Hepatocyte (in vitro differentiated cells): Measurements from ENCODE around the gene IRX1. TPM values are rescaled to one million over a fixed set of nuclear protein-coding genes. Genes with fewer than 3 reads are reported as not detected.

ENCODE experiments used
- DNase-seq: peaks from one replicate; pipeline ENCODE4 v3.0.0-alpha.2; 2016; ENCODE audit warnings: low spot score
- H2AFZ ChIP-seq: fragments of 200-600 bp; sonication (generic); 2 replicates; pipeline ENCODE4 v1.6.0; 2016; ENCODE audit warnings: antibody characterized with exemption, mild to moderate bottlenecking
- H3K27ac ChIP-seq: fragments of 200-600 bp; sonication (generic); 2 replicates; pipeline ENCODE4 v1.5.1; 2016; ENCODE audit warnings: mild to moderate bottlenecking
- H3K27me3 ChIP-seq: fragments of 200-600 bp; sonication (generic); 2 replicates; pipeline ENCODE4 v1.6.1; 2016
- H3K36me3 ChIP-seq: fragments of 200-600 bp; sonication (generic); replicated peaks from 2 replicates; pipeline ENCODE4 v1.5.1; 2016; ENCODE audit warnings: low read depth; ENCODE audit not compliant: insufficient read depth
- H3K4me1 ChIP-seq: fragments of 200-600 bp; sonication (generic); 2 replicates; pipeline ENCODE4 v1.5.1; 2016; ENCODE audit warnings: mild to moderate bottlenecking, moderate library complexity; ENCODE audit not compliant: insufficient read depth
- H3K4me2 ChIP-seq: fragments of 200-600 bp; sonication (generic); 2 replicates; pipeline ENCODE4 v1.6.0; 2016
- H3K4me3 ChIP-seq: fragments of 200-600 bp; sonication (generic); 2 replicates; pipeline ENCODE4 v1.5.1; 2016; ENCODE audit warnings: mild to moderate bottlenecking
- H3K79me2 ChIP-seq: fragments of 200-600 bp; sonication (generic); 2 replicates; pipeline ENCODE4 v1.6.0; 2017; ENCODE audit warnings: mild to moderate bottlenecking
- H3K9me2 ChIP-seq: fragments of 200-600 bp; sonication (generic); replicated peaks from 2 replicates; pipeline ENCODE4 v1.6.0; 2017; ENCODE audit warnings: mild to moderate bottlenecking; ENCODE audit not compliant: insufficient read depth
- H3K9me3 ChIP-seq: fragments of 200-600 bp; sonication (generic); 2 replicates; pipeline ENCODE4 v1.5.1; 2016; ENCODE audit warnings: low read depth, mild to moderate bottlenecking
- H4K20me1 ChIP-seq: fragments of 200-600 bp; sonication (generic); 2 replicates; pipeline ENCODE4 v1.6.0; 2016; ENCODE audit warnings: mild to moderate bottlenecking; ENCODE audit not compliant: insufficient read depth, poor library complexity, severe bottlenecking
- EZH2 ChIP-seq: fragments of 200-600 bp; sonication (generic); IDR thresholded peaks from 2 replicates; pipeline ENCODE4 v1.6.1; 2016; ENCODE audit warnings: antibody characterized with exemption, mild to moderate bottlenecking, borderline replicate concordance
- EZH2phosphoT487 ChIP-seq: fragments of 200-600 bp; sonication (generic); IDR thresholded peaks from one replicate; pipeline ENCODE4 v1.6.1; 2018; ENCODE audit warnings: antibody characterized with exemption, mild to moderate bottlenecking, low read depth, moderate library complexity; ENCODE audit not compliant: unreplicated experiment, severe bottlenecking
- WGBS: methylation state at CpG from one replicate; pipeline ENCODE4 v1.1.6; 2016; ENCODE audit warnings: low lambda C conversion rate; ENCODE audit errors: missing lambda C conversion rate; 5-methylcytosine and 5-hydroxymethylcytosine counted together
- polyA plus RNA-seq: library from polyadenylated mRNA; unstranded; fragments of >200 nt; fragmentation: Nextera tagmentation; extraction: Ambion mirVana; gene quantifications from 2 replicates; pipeline ENCODE4 v1.2.1, GENCODE V29; 2016
- total RNA-seq: library from RNA; depleted of rRNA; stranded (reverse); fragments of >200 nt; gene quantifications from 2 replicates; pipeline ENCODE4 v1.2.3, GENCODE V29; 2014
- TF ChIP-seq, protein P1 (sequence below): fragments of 200-600 bp; sonication (generic); IDR thresholded peaks from 2 replicates; pipeline ENCODE4 v1.5.1; 2016; ENCODE audit warnings: antibody characterized with exemption, mild to moderate bottlenecking; ENCODE audit not compliant: poor library complexity

Gene IRX1
- total and polyA plus RNA-seq, 2 experiments from 2014 or later, result 3.8 to 10.2 TPM

DNA sequence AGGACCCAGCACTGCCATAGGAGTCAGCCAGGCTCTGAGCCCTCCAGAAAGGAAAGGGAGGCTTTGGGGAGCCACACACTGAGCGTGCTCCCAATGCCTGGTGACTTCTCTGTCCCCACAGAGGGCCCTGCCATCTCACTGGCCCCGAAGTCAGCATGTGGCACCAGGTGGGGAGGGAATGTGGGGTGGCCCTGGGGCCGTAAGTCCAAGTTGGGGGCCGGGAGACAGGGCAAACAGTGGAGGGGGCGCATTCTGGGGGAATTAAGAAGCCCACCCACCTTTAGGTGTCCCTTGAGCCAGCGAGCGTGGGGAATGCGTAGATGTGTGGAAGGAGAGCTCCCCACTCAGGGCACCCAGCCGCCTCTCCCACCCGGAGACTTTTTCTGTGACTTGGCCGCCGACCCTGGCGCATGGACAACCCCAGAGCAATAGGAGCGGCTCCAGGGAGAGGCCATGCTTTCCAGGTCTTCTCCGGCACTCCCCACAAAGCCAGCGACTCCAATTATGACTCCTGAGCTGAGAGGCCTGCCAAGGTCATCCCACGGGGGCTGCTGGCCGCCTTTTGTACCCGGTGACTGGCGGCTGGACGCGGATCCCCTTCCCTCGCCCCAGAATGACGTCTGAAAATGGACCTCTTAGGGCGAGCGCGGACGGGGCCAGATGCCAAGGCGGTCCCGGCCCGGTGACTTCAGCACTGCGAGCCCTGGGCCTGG, 9.8 kb downstream of the IRX1 start:
- no peaks in the 10 kb centered on the region for H3K9me3 ChIP-seq
- no peak overlapping the region for H3K27ac ChIP-seq
- DNase-seq, result no peak
- peaks cover 90% of the 10 kb centered on the region for H3K27me3 ChIP-seq
- H3K36me3 ChIP-seq, result no peaks in the 10 kb centered on the region
- no peak overlapping the region for H3K4me3 ChIP-seq
- 75% methylated on average over 32 of the region's 32 CpGs for WGBS
- no peak overlapping the region for H3K4me2 ChIP-seq
- H3K79me2 ChIP-seq, result no peaks in the 10 kb centered on the region
- H3K9me2 ChIP-seq, result no peaks in the 10 kb centered on the region
- H4K20me1 ChIP-seq, result no peaks in the 10 kb centered on the region
- H2AFZ ChIP-seq, result no peak overlapping the region
- H3K4me1 ChIP-seq, result peaks cover 13% of the 10 kb centered on the region
- TF ChIP-seq EZH2phosphoT487, result no peak

DNA sequence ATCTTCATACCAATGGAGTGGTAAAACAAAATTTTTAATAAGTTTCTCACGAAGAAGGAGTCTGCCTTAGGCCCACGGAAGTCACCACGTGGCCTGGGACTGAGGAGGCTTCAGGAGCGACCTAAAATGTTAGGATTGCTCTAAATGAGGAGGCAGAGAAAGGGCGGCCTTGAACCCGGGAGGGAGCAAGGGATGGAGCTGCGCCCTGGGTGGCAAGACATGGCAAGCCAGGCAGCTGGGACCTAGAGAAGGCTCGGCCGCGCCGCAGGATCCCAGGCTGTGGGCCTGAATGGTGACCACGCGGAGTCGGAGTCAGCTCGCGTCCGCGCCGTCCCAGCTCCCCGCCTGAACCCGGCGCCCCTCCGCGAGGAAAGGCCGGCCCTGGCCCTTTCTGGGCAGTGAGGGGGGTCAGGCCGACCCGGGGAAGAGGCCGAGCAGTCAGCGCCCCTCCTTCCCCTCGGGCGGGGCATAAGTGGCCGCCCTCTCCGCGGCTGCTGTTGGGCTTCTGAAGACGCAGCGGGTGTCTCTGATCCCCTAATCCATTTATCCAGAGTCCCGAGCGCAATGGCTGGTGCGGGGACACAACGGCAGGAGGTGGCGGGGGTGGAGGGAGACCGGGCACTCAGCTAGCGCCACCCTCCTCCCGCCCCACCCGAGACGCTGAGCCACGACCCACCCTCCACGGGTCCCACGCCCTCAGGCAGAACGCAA, 10.6 kb downstream of the IRX1 start:
- Histone ChIP-seq H3K9me2 (no peaks in the 10 kb centered on the region), H3K27me3 (peaks cover 88% of the 10 kb centered on the region), H3K4me2 (peak overlapping the region; percentile 73), H3K36me3 (no peaks in the 10 kb centered on the region), H3K27ac (no peak overlapping the region), H4K20me1 (no peaks in the 10 kb centered on the region), H3K4me3 (no peak overlapping the region), H2AFZ (no peak overlapping the region), H3K9me3 (no peaks in the 10 kb centered on the region), H3K4me1 (peaks cover 7% of the 10 kb centered on the region), H3K79me2 (no peaks in the 10 kb centered on the region)
- no peak for DNase-seq
- WGBS, result 6% methylated on average over 43 of the region's 50 CpGs
- TF ChIP-seq, protein P1, sequence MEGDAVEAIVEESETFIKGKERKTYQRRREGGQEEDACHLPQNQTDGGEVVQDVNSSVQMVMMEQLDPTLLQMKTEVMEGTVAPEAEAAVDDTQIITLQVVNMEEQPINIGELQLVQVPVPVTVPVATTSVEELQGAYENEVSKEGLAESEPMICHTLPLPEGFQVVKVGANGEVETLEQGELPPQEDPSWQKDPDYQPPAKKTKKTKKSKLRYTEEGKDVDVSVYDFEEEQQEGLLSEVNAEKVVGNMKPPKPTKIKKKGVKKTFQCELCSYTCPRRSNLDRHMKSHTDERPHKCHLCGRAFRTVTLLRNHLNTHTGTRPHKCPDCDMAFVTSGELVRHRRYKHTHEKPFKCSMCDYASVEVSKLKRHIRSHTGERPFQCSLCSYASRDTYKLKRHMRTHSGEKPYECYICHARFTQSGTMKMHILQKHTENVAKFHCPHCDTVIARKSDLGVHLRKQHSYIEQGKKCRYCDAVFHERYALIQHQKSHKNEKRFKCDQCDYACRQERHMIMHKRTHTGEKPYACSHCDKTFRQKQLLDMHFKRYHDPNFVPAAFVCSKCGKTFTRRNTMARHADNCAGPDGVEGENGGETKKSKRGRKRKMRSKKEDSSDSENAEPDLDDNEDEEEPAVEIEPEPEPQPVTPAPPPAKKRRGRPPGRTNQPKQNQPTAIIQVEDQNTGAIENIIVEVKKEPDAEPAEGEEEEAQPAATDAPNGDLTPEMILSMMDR, result no peak
- peak; percentile 23 for TF ChIP-seq EZH2

DNA sequence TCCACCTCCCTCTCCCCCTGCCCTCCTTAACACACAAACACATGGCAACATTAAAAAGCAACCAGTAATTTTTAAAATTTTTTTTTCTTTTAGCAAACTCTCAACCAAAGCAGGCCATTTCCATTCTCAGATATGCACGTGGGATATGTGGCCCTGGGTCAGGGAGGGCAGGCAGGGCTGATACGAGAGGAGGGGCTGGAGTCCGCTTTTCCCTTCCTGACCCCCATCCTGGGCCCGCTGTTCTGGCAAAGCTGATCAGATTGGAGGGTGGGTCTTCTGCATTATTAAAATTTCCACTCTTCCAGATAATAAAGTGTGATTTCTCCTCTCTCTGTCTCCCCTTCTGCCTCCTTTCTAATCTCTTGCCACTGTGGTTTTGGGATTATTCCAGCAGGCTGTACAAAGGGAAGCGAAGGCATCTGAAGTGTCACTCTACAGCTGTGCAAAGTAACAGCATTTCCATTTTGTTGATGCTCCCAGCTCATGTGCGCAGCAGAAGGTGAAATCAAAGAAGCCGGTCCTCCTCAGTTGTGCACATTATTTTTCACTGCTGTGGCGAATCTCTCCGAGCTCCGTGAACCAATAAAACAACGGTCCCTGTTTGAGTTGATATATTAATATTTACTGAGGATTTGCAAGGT, 12.0 kb downstream of the IRX1 start:
- no peak overlapping the region for H3K4me3 ChIP-seq
- no peaks in the 10 kb centered on the region for H4K20me1 ChIP-seq
- H2AFZ ChIP-seq, result no peak overlapping the region
- H3K27ac ChIP-seq, result no peak overlapping the region
- no peaks in the 10 kb centered on the region for H3K9me3 ChIP-seq
- DNase-seq, result no peak
- H3K36me3 ChIP-seq, result no peaks in the 10 kb centered on the region
- H3K4me2 ChIP-seq, result no peak overlapping the region
- peaks cover 74% of the 10 kb centered on the region for H3K27me3 ChIP-seq
- H3K79me2 ChIP-seq, result no peaks in the 10 kb centered on the region
- peaks cover 2% of the 10 kb centered on the region for H3K4me1 ChIP-seq
- no peaks in the 10 kb centered on the region for H3K9me2 ChIP-seq
- no peak for TF ChIP-seq EZH2
- no peak for TF ChIP-seq EZH2phosphoT487
- TF ChIP-seq, protein P1, result no peak
- whole genome bisulfite sequencing, result 65% methylated on average over 11 of the region's 11 CpGs
